Measurements from ENCODE around the gene USP38. TPM values are rescaled to one million over a fixed set of nuclear protein-coding genes. Genes with fewer than 3 reads are reported as not detected.

The USP38 gene
- total and polyA plus RNA-seq, 11 donors: 3.8 to 29.7 (median 20.4) TPM

DNA sequence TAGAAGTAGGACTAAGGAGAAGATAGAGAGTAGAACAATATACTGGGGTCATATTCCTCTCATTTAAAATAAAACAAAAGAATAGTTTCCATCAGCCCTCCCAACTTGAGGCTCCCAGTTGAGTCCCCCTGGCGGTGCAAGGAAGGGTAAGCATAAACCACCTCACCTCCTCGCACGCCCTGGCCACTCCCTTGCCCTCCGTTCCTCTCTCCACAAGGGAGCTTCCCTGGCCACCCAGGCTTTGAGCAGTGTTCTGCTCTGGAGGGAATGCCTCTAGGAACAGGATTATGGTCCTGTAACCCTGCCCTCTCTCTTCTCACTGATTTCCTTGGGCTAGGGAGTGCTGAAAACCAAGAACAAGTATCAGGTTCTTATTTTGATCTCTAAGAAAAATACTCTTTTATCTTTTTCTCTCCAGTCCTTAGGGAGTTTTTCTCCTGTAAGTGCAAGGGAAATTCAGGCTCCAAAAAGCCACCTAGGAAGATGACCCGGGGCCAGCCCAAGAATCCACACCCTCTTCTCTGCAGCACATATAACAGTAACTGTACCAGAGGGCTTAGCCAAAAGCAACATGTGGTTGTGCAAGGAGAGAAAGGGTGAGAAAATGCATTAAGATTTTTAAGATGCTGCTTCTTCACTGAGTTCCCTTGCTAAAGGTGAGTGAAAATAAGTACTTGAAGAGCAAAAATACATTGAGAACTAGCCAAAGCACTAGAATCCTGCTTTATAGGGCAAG, 69.9 kb downstream of the USP38 start:
- intact Hi-C loops (cut with DNase I): no loop called here
- TF ChIP-seq, protein P1, sequence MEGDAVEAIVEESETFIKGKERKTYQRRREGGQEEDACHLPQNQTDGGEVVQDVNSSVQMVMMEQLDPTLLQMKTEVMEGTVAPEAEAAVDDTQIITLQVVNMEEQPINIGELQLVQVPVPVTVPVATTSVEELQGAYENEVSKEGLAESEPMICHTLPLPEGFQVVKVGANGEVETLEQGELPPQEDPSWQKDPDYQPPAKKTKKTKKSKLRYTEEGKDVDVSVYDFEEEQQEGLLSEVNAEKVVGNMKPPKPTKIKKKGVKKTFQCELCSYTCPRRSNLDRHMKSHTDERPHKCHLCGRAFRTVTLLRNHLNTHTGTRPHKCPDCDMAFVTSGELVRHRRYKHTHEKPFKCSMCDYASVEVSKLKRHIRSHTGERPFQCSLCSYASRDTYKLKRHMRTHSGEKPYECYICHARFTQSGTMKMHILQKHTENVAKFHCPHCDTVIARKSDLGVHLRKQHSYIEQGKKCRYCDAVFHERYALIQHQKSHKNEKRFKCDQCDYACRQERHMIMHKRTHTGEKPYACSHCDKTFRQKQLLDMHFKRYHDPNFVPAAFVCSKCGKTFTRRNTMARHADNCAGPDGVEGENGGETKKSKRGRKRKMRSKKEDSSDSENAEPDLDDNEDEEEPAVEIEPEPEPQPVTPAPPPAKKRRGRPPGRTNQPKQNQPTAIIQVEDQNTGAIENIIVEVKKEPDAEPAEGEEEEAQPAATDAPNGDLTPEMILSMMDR (IDR thresholded peaks at IDR 0.05): no peak
- TF ChIP-seq POLR2A (IDR thresholded peaks at IDR 0.05): no peak
- Histone ChIP-seq H3K4me1 (peaks cover 0 to 6% (median 0%) of the 10 kb centered on the region in 12 donors), H3K4me3 (no peak overlapping the region), H3K9me3 (no peaks in the 10 kb centered on the region), H3K27me3 (no peaks in the 10 kb centered on the region), H3K27ac (no peak overlapping the region), H3K36me3 (no peaks in the 10 kb centered on the region)
- ATAC-seq: no peak
- no peak for DNase-seq
- 85 to 93% (median 87%) methylated on average over 5 of the region's 5 CpGs for WGBS, 4 donors

DNA sequence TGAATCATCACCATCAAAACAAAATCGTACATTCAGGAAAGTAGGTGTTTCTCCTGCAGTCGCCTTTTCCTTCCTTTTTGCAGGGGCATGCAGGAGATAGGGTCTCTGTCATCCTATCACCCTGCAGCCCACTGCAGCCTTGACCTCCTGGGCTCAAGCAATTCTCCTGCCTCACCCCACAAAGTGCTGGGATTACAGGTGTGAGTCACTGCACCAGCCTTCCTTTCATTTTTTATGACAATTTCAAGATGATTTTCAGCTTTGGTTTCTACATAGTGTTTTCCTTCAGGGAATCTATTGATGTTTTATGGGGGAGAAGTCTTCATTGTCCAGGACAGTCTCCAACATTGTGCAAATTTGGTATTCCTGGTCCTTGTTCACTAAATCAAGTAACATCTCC, 71.7 kb downstream of the USP38 start:
- Histone ChIP-seq H3K36me3 (no peaks in the 10 kb centered on the region), H3K4me3 (no peak overlapping the region), H3K4me1 (no peaks in the 10 kb centered on the region), H3K9me3 (no peaks in the 10 kb centered on the region), H3K27ac (no peak overlapping the region), H3K27me3 (no peaks in the 10 kb centered on the region)
- 73 to 85% (median 79%) methylated on average over 2 of the region's 2 CpGs for WGBS, 4 donors
- intact Hi-C loops (cut with DNase I): no loop called here
- no peak for DNase-seq
- ATAC-seq: no peak
- TF ChIP-seq, protein P1 (IDR thresholded peaks at IDR 0.05): no peak
- TF ChIP-seq POLR2A (IDR thresholded peaks at IDR 0.05): no peak

DNA sequence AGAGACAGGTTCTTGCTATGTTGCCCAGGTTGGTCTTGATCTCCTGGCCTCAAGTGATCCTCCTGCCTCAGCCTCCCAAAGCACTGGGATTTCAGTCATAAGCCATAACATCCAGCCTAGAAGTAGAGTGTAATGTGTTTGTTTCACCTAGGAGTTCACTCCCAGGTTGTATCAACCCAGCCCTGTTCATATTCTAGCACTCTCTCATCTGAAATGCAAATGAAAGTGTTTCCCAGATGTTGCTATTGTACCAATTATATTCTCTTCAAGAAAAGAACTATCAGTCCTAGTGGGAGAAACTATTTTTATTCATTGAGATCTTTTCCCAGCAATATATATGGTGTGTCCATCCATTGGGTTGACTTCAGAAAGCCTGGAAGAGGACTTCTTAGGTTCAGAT, 72.6 kb downstream of the USP38 start:
- no peak for DNase-seq
- intact Hi-C loops (cut with DNase I): no loop called here
- Histone ChIP-seq H3K27me3 (no peaks in the 10 kb centered on the region), H3K27ac (no peak overlapping the region), H3K4me3 (no peak overlapping the region), H3K9me3 (no peaks in the 10 kb centered on the region), H3K4me1 (no peaks in the 10 kb centered on the region), H3K36me3 (no peaks in the 10 kb centered on the region)
- TF ChIP-seq, protein P1 (IDR thresholded peaks at IDR 0.05): no peak
- no peak for TF ChIP-seq POLR2A (IDR thresholded peaks at IDR 0.05)
- ATAC-seq: no peak

DNA sequence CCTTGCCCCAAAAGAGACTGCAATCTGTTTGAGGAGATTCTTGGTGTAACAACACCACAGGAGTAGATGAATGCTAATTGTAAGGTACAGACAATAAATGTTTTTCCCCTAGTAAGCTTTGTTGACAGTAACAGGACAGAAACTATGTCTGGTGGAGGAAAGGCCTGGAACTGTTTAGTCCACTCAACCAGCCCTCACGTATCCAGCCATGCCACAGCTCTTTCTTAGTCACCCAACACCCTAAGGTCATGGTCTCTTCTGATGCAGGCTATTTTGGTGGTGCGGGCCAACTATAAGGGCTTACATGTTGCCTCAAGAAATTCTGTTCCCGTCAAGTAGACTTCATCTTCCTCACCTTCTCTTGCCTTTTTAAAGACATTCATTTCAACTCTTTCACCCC, 76.0 kb downstream of the USP38 start:
- WGBS, 4 donors: 45 to 77% (median 64%) methylated on average over 3 of the region's 3 CpGs
- intact Hi-C loops (cut with DNase I): no loop called here

More for the DNA sequence above, 76.0 kb downstream of the USP38 start:
- no peak overlapping the region for H3K27ac ChIP-seq
- H3K36me3 ChIP-seq: no peaks in the 10 kb centered on the region
- H3K9me3 ChIP-seq: peaks cover 0 to 2% (median 0%) of the 10 kb centered on the region in 12 donors
- H3K4me1 ChIP-seq: no peaks in the 10 kb centered on the region
- no peak overlapping the region for H3K4me3 ChIP-seq
- TF ChIP-seq POLR2A (IDR thresholded peaks at IDR 0.05): no peak
- TF ChIP-seq, protein P1 (IDR thresholded peaks at IDR 0.05): no peak
- no peaks in the 10 kb centered on the region for H3K27me3 ChIP-seq
- no peak for DNase-seq
- no peak for ATAC-seq
